ENCODE measurements around the gene CUL9. TPM values are rescaled to one million over a fixed set of nuclear protein-coding genes. Genes with fewer than 3 reads are reported as not detected.

Gene CUL9
- total RNA-seq, 2 donors from 2014 or later, result 41.5 to 85.8 TPM

- H3K4me3 Mint-ChIP-seq, result no peak overlapping the region
- DNase-seq (ENCODE audit: low spot score) (no peak), ATAC-seq (peak in 1 of 2 donors; percentile 73)
- no peaks in the 10 kb centered on the region for H3K9me3 Mint-ChIP-seq
- H3K4me1 Mint-ChIP-seq (ENCODE audit: low read depth in 2 of 2), result peaks cover 10 to 11% of the 10 kb centered on the region in 2 donors
- no peak overlapping the region for H3K27ac Mint-ChIP-seq
- H3K27me3 Mint-ChIP-seq, result peaks cover 25 to 26% of the 10 kb centered on the region in 2 donors
- no peaks in the 10 kb centered on the region for H3K36me3 Mint-ChIP-seq
These were observed 72.3 kb downstream of the CUL9 start for GRCh38 chr6:43254138-43254817.

DNA sequence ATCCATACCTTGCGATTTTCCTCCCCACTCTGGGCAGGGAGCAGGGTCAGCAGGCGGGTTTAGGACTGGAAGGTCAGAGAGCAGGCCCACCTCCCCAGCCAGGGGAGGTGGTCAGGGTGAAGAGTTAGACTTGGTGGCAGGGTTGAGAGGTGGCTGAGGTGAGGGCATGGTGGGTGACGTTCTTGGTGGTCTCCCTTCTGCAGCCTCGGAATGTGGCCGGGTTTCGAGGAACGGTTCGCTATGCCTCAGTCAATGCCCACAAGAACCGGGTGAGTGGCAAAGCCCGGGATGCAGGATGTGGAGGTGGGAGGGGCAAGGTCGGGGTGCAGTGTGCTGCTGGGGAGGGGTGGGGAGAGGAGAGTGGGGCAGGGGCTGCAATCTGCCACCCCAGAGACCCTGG is 72.8 kb downstream of the CUL9 start:
- ATAC-seq (no peak), DNase-seq (ENCODE audit: low spot score) (no peak)
- H3K4me3 Mint-ChIP-seq, result no peak overlapping the region
- H3K4me1 Mint-ChIP-seq (ENCODE audit: low read depth in 2 of 2), result peaks cover 10 to 11% of the 10 kb centered on the region in 2 donors
- no peaks in the 10 kb centered on the region for H3K36me3 Mint-ChIP-seq
- H3K27me3 Mint-ChIP-seq, result peaks cover 25 to 26% of the 10 kb centered on the region in 2 donors
- no peaks in the 10 kb centered on the region for H3K9me3 Mint-ChIP-seq
- no peak overlapping the region for H3K27ac Mint-ChIP-seq

GRCh38 chr6:43255408-43256054 is 73.5 kb downstream of the CUL9 start:
- Mint-ChIP-seq H3K36me3 (no peaks in the 10 kb centered on the region), H3K4me3 (no peak overlapping the region), H3K27me3 (peaks cover 25 to 26% of the 10 kb centered on the region in 2 donors), H3K4me1 (ENCODE audit: low read depth in 2 of 2) (peaks cover 10 to 11% of the 10 kb centered on the region in 2 donors), H3K9me3 (no peaks in the 10 kb centered on the region), H3K27ac (no peak overlapping the region)
- DNase-seq (ENCODE audit: low spot score), result no peak
- ATAC-seq, result no peak

DNA sequence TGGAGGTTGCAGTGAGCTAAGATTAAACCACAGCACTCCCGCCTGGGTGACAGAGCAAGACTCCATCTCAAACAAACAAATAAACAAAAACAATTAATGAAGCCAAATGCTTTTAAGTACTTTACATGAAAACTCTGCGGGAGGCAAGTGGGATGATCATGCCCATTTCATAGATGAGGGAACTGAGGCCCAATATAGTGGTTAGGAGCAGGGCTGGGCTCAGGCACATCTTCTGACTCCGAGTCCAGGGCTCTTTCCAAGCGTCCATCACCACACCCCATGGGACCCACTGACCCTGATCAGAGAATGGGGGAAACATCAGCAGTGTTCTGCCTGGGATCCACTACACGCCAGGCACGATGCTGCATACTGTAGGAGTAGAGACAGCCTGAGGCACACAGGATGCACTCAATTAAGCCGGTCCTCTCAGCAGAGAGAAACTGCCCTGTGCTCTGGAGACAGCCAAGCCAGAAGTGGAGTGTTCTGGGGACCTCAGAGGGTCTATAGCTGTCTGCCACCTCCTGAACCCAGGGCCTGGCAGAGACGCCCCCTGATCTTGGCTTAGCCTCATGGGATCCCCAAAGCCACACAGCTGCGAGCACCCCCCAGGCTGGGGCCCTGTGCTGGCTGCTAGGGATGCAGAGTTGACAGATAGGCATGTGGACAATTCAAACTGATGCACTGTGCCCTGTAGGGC is 74.8 kb downstream of the CUL9 start:
- ATAC-seq (no peak), DNase-seq (ENCODE audit: low spot score) (no peak)
- no peak overlapping the region for H3K4me3 Mint-ChIP-seq
- no peaks in the 10 kb centered on the region for H3K36me3 Mint-ChIP-seq
- H3K27ac Mint-ChIP-seq, result no peak overlapping the region
- H3K27me3 Mint-ChIP-seq, result peaks cover 13 to 14% of the 10 kb centered on the region in 2 donors
- H3K4me1 Mint-ChIP-seq (ENCODE audit: low read depth in 2 of 2), result peaks cover 0 to 2% of the 10 kb centered on the region in 2 donors
- no peaks in the 10 kb centered on the region for H3K9me3 Mint-ChIP-seq

GRCh38 chr6:43257367-43258145 is 75.6 kb downstream of the CUL9 start:
- peaks cover 7 to 10% of the 10 kb centered on the region in 2 donors for H3K27me3 Mint-ChIP-seq
- no peaks in the 10 kb centered on the region for H3K36me3 Mint-ChIP-seq
- H3K4me3 Mint-ChIP-seq, result no peak overlapping the region
- ATAC-seq (no peak), DNase-seq (ENCODE audit: low spot score) (no peak)
- no peaks in the 10 kb centered on the region for H3K9me3 Mint-ChIP-seq
- no peaks in the 10 kb centered on the region for H3K4me1 Mint-ChIP-seq (ENCODE audit: low read depth in 2 of 2)
- no peak overlapping the region for H3K27ac Mint-ChIP-seq

- H3K4me1 Mint-ChIP-seq (ENCODE audit: low read depth in 2 of 2), result no peaks in the 10 kb centered on the region
- no peak overlapping the region for H3K27ac Mint-ChIP-seq
- H3K4me3 Mint-ChIP-seq, result no peak overlapping the region
- no peak for ATAC-seq
- H3K36me3 Mint-ChIP-seq, result no peaks in the 10 kb centered on the region
- DNase-seq (ENCODE audit: low spot score), result no peak
- no peaks in the 10 kb centered on the region for H3K9me3 Mint-ChIP-seq
- peaks cover 1 to 5% of the 10 kb centered on the region in 2 donors for H3K27me3 Mint-ChIP-seq
These were observed 76.2 kb downstream of the CUL9 start for GRCh38 chr6:43258180-43258579.

DNA sequence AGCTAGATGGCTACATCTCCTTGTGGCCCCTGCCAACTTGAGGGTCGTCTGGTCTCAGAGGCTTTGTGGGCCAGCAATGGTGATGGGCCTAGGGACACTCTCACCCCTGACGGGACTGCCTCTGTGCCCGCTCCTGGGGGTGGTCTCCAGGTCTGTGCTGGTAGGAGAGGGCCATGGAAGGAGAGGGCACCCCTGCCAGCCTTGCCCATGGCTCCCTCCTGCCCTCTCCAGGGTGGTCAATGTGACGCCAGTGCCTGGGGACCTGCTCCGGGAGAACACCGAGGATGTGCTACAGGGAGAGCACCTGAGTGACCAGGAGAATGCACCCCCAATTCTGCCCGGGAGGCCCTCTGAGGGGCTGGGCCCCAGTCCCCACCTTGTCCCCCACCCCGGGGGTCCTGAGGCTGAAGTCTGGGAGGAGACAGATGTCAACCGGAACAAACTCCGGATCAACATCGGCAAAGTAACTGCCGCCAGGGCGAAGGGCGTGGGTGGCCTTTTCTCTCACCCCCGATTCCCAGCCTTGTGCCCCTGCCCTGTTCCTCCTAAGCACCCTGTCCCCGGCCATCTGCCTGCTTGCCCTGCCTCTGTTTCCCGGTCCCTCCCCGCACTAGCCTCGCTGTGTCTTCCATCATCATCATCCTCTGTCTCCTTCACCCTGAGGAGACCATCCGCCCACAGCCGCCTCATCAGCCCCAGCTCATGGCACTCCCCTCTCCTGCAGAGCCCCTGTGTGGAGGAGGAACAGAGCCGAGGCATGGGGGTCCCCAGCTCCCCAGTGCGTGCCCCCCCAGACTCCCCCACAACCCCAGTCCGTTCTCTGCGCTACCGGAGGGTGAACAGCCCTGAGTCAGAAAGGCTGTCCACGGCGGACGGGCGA is 77.1 kb downstream of the CUL9 start:
- H3K9me3 Mint-ChIP-seq, result no peaks in the 10 kb centered on the region
- no peak for DNase-seq (ENCODE audit: low spot score)
- H3K4me1 Mint-ChIP-seq (ENCODE audit: low read depth in 2 of 2), result peaks cover 4 to 6% of the 10 kb centered on the region in 2 donors
- peaks cover 0 to 8% of the 10 kb centered on the region in 2 donors for H3K27me3 Mint-ChIP-seq
- no peak overlapping the region for H3K4me3 Mint-ChIP-seq
- no peak for ATAC-seq
- no peak overlapping the region for H3K27ac Mint-ChIP-seq
- no peaks in the 10 kb centered on the region for H3K36me3 Mint-ChIP-seq

- ATAC-seq, result no peak
- DNase-seq (ENCODE audit: low spot score), result no peak
- H3K27me3 Mint-ChIP-seq, result peaks cover 0 to 12% of the 10 kb centered on the region in 2 donors
- no peak overlapping the region for H3K4me3 Mint-ChIP-seq
- peaks cover 4 to 6% of the 10 kb centered on the region in 2 donors for H3K4me1 Mint-ChIP-seq (ENCODE audit: low read depth in 2 of 2)
- H3K36me3 Mint-ChIP-seq, result no peaks in the 10 kb centered on the region
- H3K9me3 Mint-ChIP-seq, result no peaks in the 10 kb centered on the region
- no peak overlapping the region for H3K27ac Mint-ChIP-seq
These were observed 78.8 kb downstream of the CUL9 start for GRCh38 chr6:43260791-43261190.

DNA sequence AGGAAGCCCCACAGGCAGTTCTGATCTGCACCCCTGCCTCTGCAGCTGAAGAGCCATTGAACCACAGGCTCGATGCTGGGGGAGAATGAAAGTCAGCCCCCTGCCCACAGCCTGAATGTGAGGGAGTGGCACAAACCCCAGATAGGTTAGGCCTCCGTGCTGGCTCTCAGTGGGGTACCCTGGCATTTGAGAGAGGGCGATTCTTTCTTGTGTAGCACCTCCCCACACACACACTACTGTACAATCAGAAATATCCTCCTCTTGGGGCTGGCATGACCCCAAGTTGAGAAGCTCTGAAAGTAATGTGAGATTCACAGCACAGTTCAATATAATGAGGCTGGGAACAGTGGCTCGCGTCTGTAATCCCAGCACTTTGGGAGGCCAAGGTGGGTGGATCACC is 79.2 kb downstream of the CUL9 start:
- peaks cover 0 to 11% of the 10 kb centered on the region in 2 donors for H3K27me3 Mint-ChIP-seq
- H3K36me3 Mint-ChIP-seq, result no peaks in the 10 kb centered on the region
- no peak for ATAC-seq
- no peak for DNase-seq (ENCODE audit: low spot score)
- H3K9me3 Mint-ChIP-seq, result no peaks in the 10 kb centered on the region
- H3K4me1 Mint-ChIP-seq (ENCODE audit: low read depth in 2 of 2), result peaks cover 4 to 6% of the 10 kb centered on the region in 2 donors
- H3K27ac Mint-ChIP-seq, result no peak overlapping the region
- no peak overlapping the region for H3K4me3 Mint-ChIP-seq

GRCh38 chr6:43262000-43262779 is 80.2 kb downstream of the CUL9 start:
- ATAC-seq (no peak), DNase-seq (ENCODE audit: low spot score) (no peak)
- H3K9me3 Mint-ChIP-seq, result no peaks in the 10 kb centered on the region
- peaks cover 0 to 9% of the 10 kb centered on the region in 2 donors for H3K27me3 Mint-ChIP-seq
- H3K27ac Mint-ChIP-seq, result no peak overlapping the region
- H3K4me3 Mint-ChIP-seq, result no peak overlapping the region
- H3K36me3 Mint-ChIP-seq, result no peaks in the 10 kb centered on the region
- H3K4me1 Mint-ChIP-seq (ENCODE audit: low read depth in 2 of 2), result peaks cover 4 to 6% of the 10 kb centered on the region in 2 donors

GRCh38 chr6:43262780-43263313 is 80.9 kb downstream of the CUL9 start:
- H3K27me3 Mint-ChIP-seq, result peaks cover 0 to 12% of the 10 kb centered on the region in 2 donors
- no peaks in the 10 kb centered on the region for H3K9me3 Mint-ChIP-seq
- no peaks in the 10 kb centered on the region for H3K36me3 Mint-ChIP-seq
- ATAC-seq (no peak), DNase-seq (ENCODE audit: low spot score) (no peak)
- no peak overlapping the region for H3K27ac Mint-ChIP-seq
- no peak overlapping the region for H3K4me3 Mint-ChIP-seq
- peaks cover 4 to 6% of the 10 kb centered on the region in 2 donors for H3K4me1 Mint-ChIP-seq (ENCODE audit: low read depth in 2 of 2)
